SU-DHL-6 (cell line): ENCODE results near the gene ANXA4.

Source experiments
- H2AFZ ChIP-seq: fragments of 200-600 bp; sonication (generic); 2 replicates; pipeline ENCODE4 v1.6.1; 2014; ENCODE audit warnings: low read depth, mild to moderate bottlenecking, moderate library complexity, mixed read lengths, antibody characterized with exemption, low read length; ENCODE audit not compliant: severe bottlenecking
- H3F3A ChIP-seq: fragments of 200-600 bp; shearing (Covaris generic); 2 replicates; pipeline ENCODE4 v1.6.0; 2016; ENCODE audit warnings: antibody characterized with exemption, mild to moderate bottlenecking; ENCODE audit not compliant: insufficient read depth
- H3K27ac ChIP-seq: fragments of 200-600 bp; sonication (generic); 2 replicates; pipeline ENCODE4 v1.5.1; 2016; ENCODE audit warnings: low read depth, mild to moderate bottlenecking, low read length, moderate library complexity, mixed read lengths
- H3K27me3 ChIP-seq: fragments of 200-600 bp; sonication (generic), shearing (Covaris generic); 2 replicates; pipeline ENCODE4 v1.6.0; 2014; ENCODE audit warnings: mild to moderate bottlenecking, low read length
- H3K36me3 ChIP-seq: fragments of 200-600 bp; sonication (generic); 2 replicates; pipeline ENCODE4 v1.6.1; 2014; ENCODE audit warnings: mild to moderate bottlenecking, low read length, mixed read lengths
- H3K4me2 ChIP-seq: fragments of 300-600, 200-600 bp; shearing (Covaris generic), sonication (generic); 2 replicates; pipeline ENCODE4 v1.6.0; 2014; ENCODE audit warnings: low read length, low read depth, mild to moderate bottlenecking; ENCODE audit not compliant: poor library complexity, severe bottlenecking
- H3K4me3 ChIP-seq: fragments of 200-600 bp; sonication (generic); 2 replicates; pipeline ENCODE4 v1.5.1; 2014; ENCODE audit warnings: antibody characterized with exemption, low read length, mild to moderate bottlenecking, mixed read lengths; ENCODE audit not compliant: insufficient read depth, poor library complexity, severe bottlenecking
- H3K79me2 ChIP-seq: fragments of 200-600 bp; sonication (generic); 2 replicates; pipeline ENCODE4 v1.6.1; 2014; ENCODE audit warnings: mild to moderate bottlenecking, low read length, moderate library complexity; ENCODE audit not compliant: insufficient read depth
- H3K9ac ChIP-seq: fragments of 200-600 bp; sonication (generic); 2 replicates; pipeline ENCODE4 v1.7.0; 2014; ENCODE audit warnings: mild to moderate bottlenecking, low read length
- H3K9me2 ChIP-seq: fragments of 200-600 bp; sonication (generic); replicated peaks from 2 replicates; pipeline ENCODE4 v1.6.1; 2014; ENCODE audit warnings: low read length; ENCODE audit not compliant: insufficient read depth
- H3K9me3 ChIP-seq: fragments of 200-600 bp; sonication (generic); 2 replicates; pipeline ENCODE4 v1.6.1; 2014; ENCODE audit warnings: low read length, mixed read lengths; ENCODE audit not compliant: insufficient read depth
- H4K20me1 ChIP-seq: fragments of 200-600 bp; sonication (generic); 2 replicates; pipeline ENCODE4 v1.6.1; 2014; ENCODE audit warnings: low read depth, mild to moderate bottlenecking, antibody characterized with exemption, low read length, moderate library complexity, mixed read lengths
- CTCF ChIP-seq: fragments of 200-600 bp; sonication (generic); IDR thresholded peaks from one replicate; pipeline ENCODE4 v1.5.1; 2017; ENCODE audit warnings: antibody characterized with exemption, mild to moderate bottlenecking, low read length, moderate library complexity; ENCODE audit not compliant: insufficient read depth, poor library complexity, severe bottlenecking
- EZH2phosphoT487 ChIP-seq: fragments of 200-600 bp; sonication (generic), shearing (Covaris generic); conservative IDR thresholded peaks from 2 replicates; pipeline ENCODE4 v1.6.1; 2018; ENCODE audit warnings: mild to moderate bottlenecking, antibody characterized with exemption, low read length, moderate library complexity, mixed read lengths

Gene ANXA4

DNA sequence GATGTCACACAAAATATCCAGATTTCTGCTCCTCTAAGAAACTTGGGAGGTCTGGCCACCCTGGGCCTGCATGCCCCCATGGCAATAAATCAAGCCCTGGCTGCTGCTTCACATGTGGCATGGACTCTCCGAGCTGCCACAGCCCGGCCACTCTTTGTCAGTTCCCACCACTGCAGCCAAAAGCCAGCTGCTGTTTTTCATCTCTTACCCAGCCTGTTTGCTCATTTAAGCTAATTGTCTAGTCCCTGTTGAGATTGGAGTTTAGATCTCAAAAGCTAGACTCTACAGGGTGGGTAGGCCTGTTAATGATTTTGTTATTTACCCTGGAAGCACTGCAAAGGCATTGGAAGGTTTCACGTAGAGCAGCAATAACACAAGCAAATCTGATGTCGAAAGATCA lies 20.9 kb upstream of the ANXA4 start:
- no peak overlapping the region for H3K4me2 ChIP-seq

GRCh38 chr2:69723791-69724190 lies 18.1 kb upstream of the ANXA4 start:
- no peaks in the 10 kb centered on the region for H3K9me2 ChIP-seq

More for the DNA sequence above, 20.9 kb upstream of the ANXA4 start:
- H3K4me3 ChIP-seq: no peak overlapping the region
- H3K27ac ChIP-seq: no peak overlapping the region
- H2AFZ ChIP-seq: no peak overlapping the region
- TF ChIP-seq CTCF (no peak), EZH2phosphoT487 (no peak)
- H3K9me3 ChIP-seq: no peaks in the 10 kb centered on the region
- no peak overlapping the region for H3K9ac ChIP-seq
- no peaks in the 10 kb centered on the region for H4K20me1 ChIP-seq
- no peaks in the 10 kb centered on the region for H3F3A ChIP-seq
- H3K9me2 ChIP-seq: no peaks in the 10 kb centered on the region
- H3K36me3 ChIP-seq: no peaks in the 10 kb centered on the region
- no peaks in the 10 kb centered on the region for H3K79me2 ChIP-seq
- no peaks in the 10 kb centered on the region for H3K27me3 ChIP-seq

DNA sequence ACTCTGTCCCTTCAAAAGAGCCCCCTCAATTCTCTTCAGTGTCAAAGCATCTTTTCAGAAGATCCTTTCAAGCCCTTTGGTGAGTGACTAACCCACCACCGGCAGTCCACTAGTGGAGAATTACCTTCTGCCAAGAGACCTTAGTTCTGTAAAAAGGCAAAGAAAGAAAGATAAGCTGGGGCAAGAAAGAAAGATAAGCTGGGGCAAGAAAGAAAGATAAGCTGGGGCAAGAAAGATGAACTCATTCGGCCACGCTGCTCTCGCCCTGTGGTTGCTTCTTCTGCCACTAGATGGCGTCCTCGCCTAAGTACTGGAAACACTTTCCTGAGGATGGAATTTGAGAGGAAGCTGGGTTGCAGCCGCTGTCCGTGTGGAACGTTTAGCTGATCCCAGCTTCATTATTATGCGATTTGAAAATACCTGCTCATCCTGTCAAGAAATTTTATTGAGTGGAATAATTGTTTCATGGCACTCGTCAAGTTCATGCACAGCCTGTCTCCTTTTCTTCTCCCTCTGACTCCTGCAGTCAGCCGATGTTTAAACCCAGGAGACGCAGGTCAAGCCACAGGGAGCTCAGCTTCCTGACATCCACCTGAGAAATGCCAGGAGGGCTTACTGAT lies 17.3 kb upstream of the ANXA4 start:
- Histone ChIP-seq H3K4me3 (peak overlapping the region; percentile 25), H3F3A (no peaks in the 10 kb centered on the region), H3K9me3 (no peaks in the 10 kb centered on the region), H3K4me2 (peak overlapping the region; percentile 59), H2AFZ (peak overlapping the region; percentile 70), H3K36me3 (no peaks in the 10 kb centered on the region), H3K9ac (no peak overlapping the region), H4K20me1 (no peaks in the 10 kb centered on the region), H3K27ac (no peak overlapping the region), H3K9me2 (no peaks in the 10 kb centered on the region), H3K27me3 (no peaks in the 10 kb centered on the region), H3K79me2 (no peaks in the 10 kb centered on the region)
- TF ChIP-seq EZH2phosphoT487 (no peak), CTCF (peak; percentile 62)

More at GRCh38 chr2:69723791-69724190, 18.1 kb upstream of the ANXA4 start:
- no peak overlapping the region for H3K4me2 ChIP-seq
- H3K4me3 ChIP-seq: no peak overlapping the region
- no peak overlapping the region for H3K27ac ChIP-seq
- H3K27me3 ChIP-seq: no peaks in the 10 kb centered on the region
- H3K9me3 ChIP-seq: no peaks in the 10 kb centered on the region
- no peak overlapping the region for H3K9ac ChIP-seq
- no peaks in the 10 kb centered on the region for H3K79me2 ChIP-seq
- no peaks in the 10 kb centered on the region for H3F3A ChIP-seq
- H4K20me1 ChIP-seq: no peaks in the 10 kb centered on the region
- no peaks in the 10 kb centered on the region for H3K36me3 ChIP-seq
- H2AFZ ChIP-seq: no peak overlapping the region
- TF ChIP-seq EZH2phosphoT487 (no peak), CTCF (no peak)
